ENCODE data around the gene PDE6G. TPM values are rescaled to one million over a fixed set of nuclear protein-coding genes. Genes with fewer than 3 reads are reported as not detected.

Gene PDE6G
- total and polyA plus RNA-seq, 2 of the 8 experiments (the other 6 are each of a cell fraction or from before 2014, with no cell fraction given), result 5.8 to 12.9 TPM

- WGBS, 2 experiments (ENCODE audit: extremely low coverage in 1 of 2, insufficient coverage in 1 of 2, insufficient read length in 1 of 2, insufficient replicate concordance in 2 of 2, low coverage in 1 of 2, low lambda C conversion rate in 2 of 2, missing lambda C conversion rate in 1 of 2), result 86% methylated on average over 6 of the region's 9 CpGs; no CpG with 5 or more reads in 1 of the 2 experiments
- Histone ChIP-seq H3K4ac (replicated peaks; ENCODE audit: insufficient read length, low read depth, low read length) (no peak overlapping the region), H3K56ac (replicated peaks; ENCODE audit: insufficient read length, low read depth, low read length) (no peak overlapping the region), H3K79me2 (ENCODE audit: control insufficient read depth in 1 of 2, insufficient read depth in 2 of 2, low read length in 2 of 2) (no peaks in the 10 kb centered on the region), H3K9me3 (ENCODE audit: insufficient read depth in 2 of 2, low read depth in 1 of 2, low read length in 1 of 2) (no peaks in the 10 kb centered on the region), H3K4me3 (ENCODE audit: extremely low read depth in 1 of 4, insufficient read depth in 2 of 4, low read depth in 3 of 4, low read length in 4 of 4) (no peak overlapping the region), H2AK5ac (ENCODE audit: low read depth, low read length) (no peak overlapping the region), H3K79me1 (ENCODE audit: low read depth, low read length) (peaks cover 3% of the 10 kb centered on the region; the same call in 1 of the 2 replicates), H3K27ac (ENCODE audit: low read depth, low read length) (no peak overlapping the region), H3K23ac (ENCODE audit: insufficient read length) (no peak overlapping the region), H2AFZ (ENCODE audit: low read length) (no peak overlapping the region), H3K14ac (ENCODE audit: insufficient read length) (no peak overlapping the region), H2BK120ac (replicated peaks; ENCODE audit: low read depth, low read length) (no peak overlapping the region), H2BK20ac (ENCODE audit: low read length) (no peak overlapping the region), H3K18ac (ENCODE audit: extremely low read depth, low read length) (no peak overlapping the region), H3K9ac (replicated peaks in 1 of 4; ENCODE audit: extremely low read depth in 1 of 4, low read depth in 3 of 4, low read length in 3 of 4) (no peak overlapping the region), H4K91ac (replicated peaks; ENCODE audit: insufficient read length, low read length) (no peak overlapping the region), H4K20me1 (replicated peaks in 1 of 2; ENCODE audit: control insufficient read depth in 1 of 2, insufficient read depth in 2 of 2, low read length in 2 of 2) (peaks cover 0 to 2% of the 10 kb centered on the region in 2 experiments), H3K4me1 (replicated peaks in 1 of 4; ENCODE audit: control insufficient read depth in 3 of 4, insufficient read depth in 4 of 4, low read length in 3 of 4) (peaks cover 0 to 24% (median 8%) of the 10 kb centered on the region in 4 experiments; a peak in 6 of 7 replicates), H3K27me3 (replicated peaks in 1 of 4; ENCODE audit: control insufficient read depth in 3 of 4, extremely low read depth in 1 of 4, insufficient read depth in 3 of 4, low read length in 3 of 4) (peaks cover 2 to 15% (median 9%) of the 10 kb centered on the region in 4 experiments; a peak in 5 of 7 replicates), H3K36me3 (ENCODE audit: control insufficient read depth in 2 of 4, insufficient read depth in 4 of 4, low read length in 3 of 4) (no peaks in the 10 kb centered on the region), H4K8ac (ENCODE audit: extremely low read depth, insufficient read depth, low read length) (peak overlapping the region; percentile 77), H2BK15ac (ENCODE audit: low read length) (no peak overlapping the region), H2BK12ac (ENCODE audit: low read depth, low read length) (no peak overlapping the region), H2BK5ac (ENCODE audit: low read depth, low read length) (no peak overlapping the region), H4K5ac (ENCODE audit: insufficient read length, low read depth, low read length) (no peak overlapping the region), H3K4me2 (ENCODE audit: insufficient read depth in 1 of 2, low read depth in 2 of 2, low read length in 2 of 2) (no peak overlapping the region), H3K23me2 (ENCODE audit: low read depth, low read length) (peaks cover 10% of the 10 kb centered on the region)
- CTCF ChIA-PET (ENCODE audit: partially characterized antibody), result interaction anchor here (0.6 kb wide), 1 partner anchor 42 kb away, joined by 3 read pairs; no protein-coding TSS in a partner anchor
- POLR2A ChIA-PET (ENCODE audit: partially characterized antibody), result interaction anchor here (0.6 to 2.6 kb wide), 4 partner anchors 12 to 53 kb away, joined by 3 to 10 read pairs (median 5); partner anchors contain the start of genes NPLOC4 and TSPAN10
- TF ChIP-seq GABPA (IDR thresholded peaks at IDR 0.05; ENCODE audit: borderline replicate concordance, insufficient read depth, low read length) (no peak), BRCA1 (IDR thresholded peaks at IDR 0.05; ENCODE audit: low read depth, low read length) (no peak), YY1 (IDR thresholded peaks at IDR 0.05; ENCODE audit: low read depth, low read length) (no peak), SP4 (IDR thresholded peaks at IDR 0.05; ENCODE audit: low read length) (no peak), CREB1 (IDR thresholded peaks at IDR 0.05) (no peak), HDAC2 (IDR thresholded peaks at IDR 0.05; ENCODE audit: borderline replicate concordance in 1 of 2, low read depth in 2 of 2, low read length in 2 of 2) (no peak), EP300 (IDR thresholded peaks at IDR 0.05; ENCODE audit: borderline replicate concordance in 1 of 2, low read depth in 2 of 2, low read length in 2 of 2) (no peak), ATF3 (IDR thresholded peaks at IDR 0.05; ENCODE audit: insufficient read depth, low read depth, low read length) (no peak), POU5F1 (IDR thresholded peaks at IDR 0.05; ENCODE audit: low read depth, low read length) (no peak), SUZ12 (IDR thresholded peaks at IDR 0.05; ENCODE audit: low read length) (no peak), MAX (IDR thresholded peaks at IDR 0.05) (no peak), SP2 (IDR thresholded peaks at IDR 0.05; ENCODE audit: low read length) (no peak)
- no peak for FAIRE-seq
- DNase-seq (ENCODE audit: low read depth in 1 of 2, low spot score in 2 of 2), result no peak
Observed at GRCh38 chr17:81650951-81651350, 5.4 kb downstream of the PDE6G start.

Measured in H1 (cell line).